ENCODE results near the gene GIMAP1.

Gene GIMAP1

DNA sequence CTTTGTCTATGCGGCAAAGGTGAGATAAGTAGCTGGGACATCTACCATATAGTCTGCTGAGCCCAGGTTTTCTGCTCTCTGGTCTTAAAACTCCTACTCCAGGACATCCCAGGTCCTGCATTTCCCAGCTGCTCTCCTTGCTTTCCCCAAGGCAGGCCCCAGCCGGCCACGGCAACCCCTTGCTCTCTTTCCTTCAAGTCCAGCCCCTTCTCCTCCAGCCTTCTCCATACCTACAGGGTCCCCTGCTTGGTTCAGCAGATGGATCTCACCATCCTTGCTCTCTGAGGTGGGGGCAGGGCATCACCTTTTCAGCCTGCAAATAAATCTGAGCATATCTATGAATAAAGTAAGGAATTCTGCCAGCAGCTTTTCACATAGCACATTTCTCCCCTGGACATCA lies 29.5 kb downstream of the GIMAP1 start:
- in situ Hi-C loops (cut with HindIII; ENCODE audit: low sequenced_read_pairs) = no loop called here

DNA sequence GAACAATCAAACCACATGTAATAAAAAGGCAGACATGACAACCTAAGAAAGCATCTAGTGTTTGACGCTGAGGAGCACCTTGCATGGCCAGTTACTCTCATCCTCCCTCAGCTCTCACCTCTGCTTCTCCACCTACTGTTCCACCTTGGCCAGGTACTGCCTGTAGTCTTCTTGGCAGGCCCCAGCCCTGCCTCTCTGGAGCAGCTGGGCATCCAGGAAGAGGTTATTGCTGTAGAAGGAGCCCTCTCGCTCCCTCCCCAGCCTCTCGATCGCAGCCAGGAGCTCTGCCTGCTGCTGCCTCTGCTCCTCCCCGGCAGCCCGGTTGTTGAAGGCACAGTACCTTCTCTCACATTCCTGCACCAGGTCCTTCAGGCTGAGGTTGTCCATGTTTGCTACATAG lies 30.5 kb downstream of the GIMAP1 start:
- in situ Hi-C loops (cut with HindIII; ENCODE audit: low sequenced_read_pairs) = no loop called here

DNA sequence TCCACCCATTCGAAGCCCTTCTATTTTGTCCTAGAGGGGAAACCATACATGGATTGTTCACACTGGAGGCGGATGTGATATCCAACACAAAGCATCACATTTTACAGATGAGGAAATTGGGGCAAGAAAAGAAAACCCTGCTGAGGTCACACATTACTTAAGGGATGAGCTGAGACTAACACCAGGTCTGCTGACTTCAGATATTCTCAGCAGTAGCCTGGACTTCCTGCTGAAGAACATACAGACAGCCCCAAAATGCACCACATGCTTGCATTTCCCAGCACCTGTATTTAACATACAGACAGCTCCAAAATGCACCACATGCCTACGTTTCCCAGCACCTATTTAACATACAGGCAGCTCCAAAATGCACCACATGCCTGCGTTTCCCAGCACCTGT lies 32.0 kb downstream of the GIMAP1 start:
- in situ Hi-C loops (cut with HindIII; ENCODE audit: low sequenced_read_pairs) = no loop called here

- in situ Hi-C loops (cut with HindIII; ENCODE audit: low sequenced_read_pairs) = no loop called here
Observed at GRCh38 chr7:150751702-150752101, 35.3 kb downstream of the GIMAP1 start.

- in situ Hi-C loops (cut with HindIII; ENCODE audit: low sequenced_read_pairs) = no loop called here
Observed at GRCh38 chr7:150753239-150753638, 36.8 kb downstream of the GIMAP1 start.

DNA sequence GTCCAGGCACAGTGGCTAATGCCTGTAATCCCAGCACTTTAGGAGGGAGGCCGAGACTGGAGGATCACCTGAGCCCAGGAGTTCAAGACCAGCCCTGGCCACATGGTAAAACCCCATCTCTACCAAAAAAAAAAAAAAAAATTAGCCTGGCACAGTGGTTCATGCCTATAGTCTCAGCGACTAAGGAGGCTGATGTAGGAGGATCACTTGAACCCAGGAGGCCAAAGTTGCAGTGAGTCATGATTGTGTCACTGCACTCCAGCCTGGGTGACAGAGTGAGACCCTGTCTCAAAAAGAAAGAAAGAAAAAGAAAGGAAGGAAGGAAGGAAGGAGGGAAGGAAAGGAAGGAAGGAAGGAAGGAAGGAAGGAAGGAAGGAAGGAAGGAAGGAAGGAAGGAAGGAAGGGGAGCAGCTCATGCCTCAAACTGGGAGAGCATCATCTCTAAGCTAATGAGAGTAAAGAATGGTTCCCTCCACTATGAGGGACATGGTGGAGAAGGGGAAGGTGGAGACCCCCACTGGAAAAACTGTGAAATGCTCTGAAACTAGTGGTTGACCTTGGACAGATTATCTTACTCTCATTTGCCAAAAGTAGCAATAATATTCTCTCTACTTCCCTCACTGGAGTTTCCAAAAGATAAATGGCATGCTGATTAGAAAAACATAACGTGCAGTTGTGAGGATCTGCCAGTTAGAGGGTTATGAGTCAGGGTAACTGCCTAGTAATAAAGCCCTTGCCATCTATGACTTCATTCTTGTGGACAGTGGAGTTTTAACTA lies 37.6 kb downstream of the GIMAP1 start:
- in situ Hi-C loops (cut with HindIII; ENCODE audit: low sequenced_read_pairs) = no loop called here

DNA sequence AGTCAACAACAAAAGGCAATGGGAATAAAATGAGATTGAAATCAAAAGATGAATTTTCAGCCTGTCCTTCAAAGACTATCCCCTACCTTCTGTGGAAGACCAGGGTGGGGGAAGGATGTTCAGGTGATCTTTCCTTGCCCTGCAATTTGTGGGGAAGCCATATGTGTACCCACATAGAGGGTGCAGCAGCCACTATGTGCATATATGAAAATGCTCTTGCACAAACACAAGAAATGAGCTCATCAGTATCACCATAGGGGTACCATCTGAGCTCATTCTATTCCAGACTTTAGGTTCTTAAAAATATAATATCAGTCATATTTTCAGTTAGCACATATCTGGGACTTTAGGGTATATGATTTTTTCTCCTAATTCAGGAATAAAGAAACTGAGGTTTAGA lies 38.5 kb downstream of the GIMAP1 start:
- in situ Hi-C loops (cut with HindIII; ENCODE audit: low sequenced_read_pairs) = no loop called here

- in situ Hi-C loops (cut with HindIII; ENCODE audit: low sequenced_read_pairs) = no loop called here
Observed at GRCh38 chr7:150755473-150756099, 39.2 kb downstream of the GIMAP1 start.

DNA sequence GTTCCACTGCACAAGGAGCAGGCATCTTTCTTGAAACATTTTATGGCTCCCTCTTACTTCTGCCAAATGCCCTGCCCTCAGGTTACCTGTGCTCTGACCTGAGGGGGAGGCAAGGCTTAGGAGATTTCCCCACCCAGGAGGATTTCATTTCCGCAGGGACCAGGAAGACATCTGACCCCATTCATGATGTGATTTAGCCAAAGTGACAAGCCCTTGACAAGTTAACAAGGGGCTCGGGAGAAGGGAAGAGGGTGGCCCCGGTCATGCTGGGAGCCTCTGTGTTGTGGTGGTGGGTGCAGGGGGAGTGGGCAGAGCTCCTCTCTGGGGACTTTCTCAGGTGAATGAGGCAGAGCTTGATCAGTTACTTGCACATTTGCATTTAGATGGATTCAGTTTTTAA lies 39.8 kb downstream of the GIMAP1 start:
- in situ Hi-C loops (cut with HindIII; ENCODE audit: low sequenced_read_pairs) = no loop called here

DNA sequence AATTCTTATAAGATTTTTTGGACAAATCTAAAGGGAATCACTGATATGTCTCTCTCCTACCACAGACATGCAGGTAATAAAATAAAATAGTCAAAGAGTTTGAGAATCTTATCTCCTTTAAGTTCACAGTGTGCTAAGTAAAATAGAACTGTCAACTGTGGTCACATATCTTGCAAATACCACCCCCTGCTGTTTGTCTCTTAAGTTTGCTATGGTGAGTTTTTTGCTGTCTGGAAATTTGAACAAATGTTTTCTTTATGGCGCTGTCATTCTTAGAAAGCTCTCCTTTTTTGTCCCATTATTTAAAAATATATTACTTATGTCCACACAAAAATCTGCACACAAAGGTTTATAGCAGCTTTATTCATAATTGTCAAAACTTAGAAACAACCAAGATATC lies 40.4 kb downstream of the GIMAP1 start:
- in situ Hi-C loops (cut with HindIII; ENCODE audit: low sequenced_read_pairs) = no loop called here

DNA sequence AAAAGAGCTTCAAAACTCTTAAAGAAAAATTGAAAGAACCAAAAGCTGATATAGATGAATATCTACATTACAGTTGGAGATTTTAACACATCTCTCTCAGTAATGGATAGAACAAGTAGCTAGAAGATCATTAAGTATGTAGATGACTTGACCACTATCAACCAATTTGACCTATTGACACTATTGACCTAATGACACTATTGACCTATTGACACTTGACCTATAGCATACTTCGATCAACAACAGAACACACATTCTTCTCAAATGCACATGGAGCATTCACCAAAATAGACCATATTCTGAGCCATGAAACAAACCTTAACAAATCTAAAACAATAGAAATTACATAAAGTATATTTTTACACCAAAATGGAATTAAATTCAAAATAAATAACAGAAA lies 43.1 kb downstream of the GIMAP1 start:
- in situ Hi-C loops (cut with HindIII; ENCODE audit: low sequenced_read_pairs) = no loop called here

DNA sequence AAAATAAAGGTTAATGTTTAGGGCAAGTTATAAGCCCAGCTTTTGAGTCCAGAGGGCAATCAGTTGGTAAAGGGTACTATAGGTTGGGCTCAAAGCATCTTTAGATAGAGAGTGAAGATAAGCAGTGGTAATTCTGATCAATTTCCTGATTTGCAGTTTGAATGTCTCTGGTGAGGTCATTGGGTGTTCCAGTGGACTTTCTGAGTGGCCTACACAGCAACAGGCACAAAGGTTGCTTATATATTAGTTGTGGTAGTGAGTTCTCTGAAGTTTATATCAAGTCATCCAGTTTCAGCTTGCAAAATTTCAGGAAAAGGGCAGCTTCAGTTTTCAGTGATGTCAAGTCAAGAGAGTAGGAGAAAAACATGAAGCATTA lies 49.9 kb downstream of the GIMAP1 start:
- in situ Hi-C loops (cut with HindIII; ENCODE audit: low sequenced_read_pairs) = no loop called here

DNA sequence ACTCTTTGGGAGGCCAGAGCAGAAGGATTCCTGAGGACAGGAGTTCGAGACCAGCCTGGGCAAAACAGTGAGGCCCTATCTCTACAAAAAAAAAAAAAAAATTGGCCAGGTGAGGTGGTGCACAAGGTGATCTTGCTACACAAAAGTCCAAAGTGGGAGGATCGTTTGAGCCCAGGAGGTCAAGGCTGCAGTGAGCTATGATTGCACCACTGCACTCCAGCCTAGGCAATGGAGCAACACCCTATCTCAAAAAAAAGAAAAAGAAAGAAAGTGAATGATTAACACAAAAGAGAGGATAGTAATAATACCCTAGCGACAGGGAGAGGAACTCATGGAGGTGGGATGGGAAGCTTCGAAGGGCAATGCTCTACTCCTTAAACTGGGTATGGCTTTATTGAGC lies 53.4 kb downstream of the GIMAP1 start:
- in situ Hi-C loops (cut with HindIII; ENCODE audit: low sequenced_read_pairs) = no loop called here
